Psoas muscle (tissue), 8 donors: ENCODE data around the gene CISD1. TPM values are rescaled to one million over a fixed set of nuclear protein-coding genes. Genes with fewer than 3 reads are reported as not detected.

Source experiments
- ATAC-seq, 4 donors: fragments of 200-7000 bp; cut with Tn5 transposase; one replicate each; pipeline ENCODE4 v1.9.1; 2020; ENCODE audit warnings: moderate library complexity in 3 of 4, mild to moderate bottlenecking in 2 of 4
- DNase-seq, 2 donors: peaks; one replicate each; pipeline ENCODE4 v3.0.0-alpha.2; 2020
- H3K27ac ChIP-seq: fragments of 200-600 bp; one replicate; pipeline ENCODE4 v1.8.0; 2022
- H3K27me3 ChIP-seq, 3 donors: fragments of 200-600 bp in 1 of 3; one replicate each; pipeline versions ENCODE4 v1.6.1 to v1.8.0; 2013 to 2022; ENCODE audit warnings: low read length in 2 of 3, mild to moderate bottlenecking in 2 of 3, moderate library complexity in 1 of 3; ENCODE audit not compliant: insufficient read depth in 3 of 3
- H3K36me3 ChIP-seq, 2 donors: fragments of 200-600 bp in 1 of 2; one replicate each; pipeline versions ENCODE4 v1.6.1 to v1.8.0; 2013 to 2022; ENCODE audit warnings: low read depth in 1 of 2, mild to moderate bottlenecking in 1 of 2, moderate library complexity in 1 of 2; ENCODE audit not compliant: insufficient read depth in 1 of 2
- H3K4me1 ChIP-seq: fragments of 200-600 bp; one replicate; pipeline ENCODE4 v1.8.0; 2022
- H3K4me3 ChIP-seq: fragments of 200-600 bp; one replicate; pipeline ENCODE4 v1.8.0; 2022; ENCODE audit warnings: mild to moderate bottlenecking
- H3K9me3 ChIP-seq: fragments of 200-600 bp; one replicate; pipeline ENCODE4 v1.8.0; 2022
- WGBS, 3 donors: extraction: QIAGEN DNeasy Blood & Tissue Kit; methylation state at CpG; one replicate each; pipeline versions ENCODE4 v1.1.6 to v1.1.7; 2013; 5-methylcytosine and 5-hydroxymethylcytosine counted together
- intact Hi-C, 2 donors: fragments of 100-400 bp; cut with DNase I; formaldehyde crosslinking; loops; one replicate each; pipeline versions ENCODE4 v1.11.0 to v1.14.2; 2022
- polyA plus RNA-seq, 3 donors: library from polyadenylated mRNA; stranded (reverse); fragments of 200-250 nt; gene quantifications; one replicate each; pipeline ENCODE4 v1.2.3, GENCODE V29; 2013
- total RNA-seq, 4 donors: library from RNA; stranded (reverse); fragmentation: NEBNext Ultra II Directional in 2 of 4; extraction: Animal tissue kit (Norgen Biotek cat#: 25700) in 2 of 4; gene quantifications; one replicate each; pipeline versions ENCODE4 v1.2.1 to v1.2.4, GENCODE V29; 2021 to 2023
- TF ChIP-seq, protein P1 (sequence below): fragments of 200-600 bp; IDR thresholded peaks from one replicate; pipeline ENCODE4 v1.8.0; 2022; ENCODE audit warnings: antibody characterized with exemption
- donor health status: healthy with polysubstance abuse.
- donor health status: DM: no; HTN: no; CAD: no; lungs with moderate emphysema.
- donor health status: Bipolar disorder and iron deficiency.
- donor health status: healthy.
- donor health status: DM: yes; HTN: yes; CAD: no.
- donor health status: DM: no; HTN: no; CAD: no.
- donor health status: DM: no; HTN: no; CAD: no.
- donor health status: DM: yes; HTN: yes; CAD: no.

The CISD1 gene
- total and polyA plus RNA-seq, 7 donors: 64.5 to 134 (median 95.3) TPM

DNA sequence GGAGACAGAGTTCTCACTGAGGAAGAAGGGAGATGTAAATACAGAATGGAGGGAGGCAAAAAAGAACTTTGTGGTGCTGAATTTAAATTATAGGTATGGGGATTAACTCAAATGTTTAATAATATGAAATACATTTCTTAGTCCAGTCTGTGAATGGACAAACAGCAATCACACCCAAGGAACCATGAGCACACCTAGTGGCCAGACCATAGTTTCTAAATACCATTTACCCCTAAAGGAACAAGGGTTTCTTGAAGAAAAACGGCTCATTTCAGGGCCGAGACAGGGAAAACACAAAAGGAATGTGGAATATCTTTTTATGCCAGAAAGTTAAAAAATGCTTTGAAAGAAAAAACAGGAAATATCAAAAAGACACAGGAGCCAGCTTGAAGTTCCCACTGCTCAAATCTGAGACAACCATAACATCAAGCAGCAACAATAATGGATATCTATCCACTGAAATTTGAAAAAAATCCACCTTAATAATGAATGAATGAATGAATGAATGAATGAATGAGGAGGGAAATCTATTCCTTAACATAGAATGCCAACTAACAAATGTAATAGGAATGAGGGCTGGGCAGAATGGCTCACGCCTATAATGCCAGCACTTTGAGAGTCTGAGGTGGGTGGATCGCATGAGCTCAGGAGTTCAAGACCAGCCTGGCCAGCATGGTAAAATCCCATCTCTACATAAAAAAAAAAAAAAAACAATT, 9.8 kb upstream of the CISD1 start:
- 89 to 97% (median 94%) methylated on average over 4 of the region's 4 CpGs for WGBS, 3 donors
- no peaks in the 10 kb centered on the region for H3K9me3 ChIP-seq
- H3K27me3 ChIP-seq: no peaks in the 10 kb centered on the region
- intact Hi-C loops: no loop called here
- no peaks in the 10 kb centered on the region for H3K36me3 ChIP-seq
- ATAC-seq (no peak), DNase-seq (no peak)
- no peak overlapping the region for H3K4me3 ChIP-seq
- no peak overlapping the region for H3K27ac ChIP-seq
- TF ChIP-seq, protein P1, sequence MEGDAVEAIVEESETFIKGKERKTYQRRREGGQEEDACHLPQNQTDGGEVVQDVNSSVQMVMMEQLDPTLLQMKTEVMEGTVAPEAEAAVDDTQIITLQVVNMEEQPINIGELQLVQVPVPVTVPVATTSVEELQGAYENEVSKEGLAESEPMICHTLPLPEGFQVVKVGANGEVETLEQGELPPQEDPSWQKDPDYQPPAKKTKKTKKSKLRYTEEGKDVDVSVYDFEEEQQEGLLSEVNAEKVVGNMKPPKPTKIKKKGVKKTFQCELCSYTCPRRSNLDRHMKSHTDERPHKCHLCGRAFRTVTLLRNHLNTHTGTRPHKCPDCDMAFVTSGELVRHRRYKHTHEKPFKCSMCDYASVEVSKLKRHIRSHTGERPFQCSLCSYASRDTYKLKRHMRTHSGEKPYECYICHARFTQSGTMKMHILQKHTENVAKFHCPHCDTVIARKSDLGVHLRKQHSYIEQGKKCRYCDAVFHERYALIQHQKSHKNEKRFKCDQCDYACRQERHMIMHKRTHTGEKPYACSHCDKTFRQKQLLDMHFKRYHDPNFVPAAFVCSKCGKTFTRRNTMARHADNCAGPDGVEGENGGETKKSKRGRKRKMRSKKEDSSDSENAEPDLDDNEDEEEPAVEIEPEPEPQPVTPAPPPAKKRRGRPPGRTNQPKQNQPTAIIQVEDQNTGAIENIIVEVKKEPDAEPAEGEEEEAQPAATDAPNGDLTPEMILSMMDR: no peak
- peaks cover 5% of the 10 kb centered on the region for H3K4me1 ChIP-seq

DNA sequence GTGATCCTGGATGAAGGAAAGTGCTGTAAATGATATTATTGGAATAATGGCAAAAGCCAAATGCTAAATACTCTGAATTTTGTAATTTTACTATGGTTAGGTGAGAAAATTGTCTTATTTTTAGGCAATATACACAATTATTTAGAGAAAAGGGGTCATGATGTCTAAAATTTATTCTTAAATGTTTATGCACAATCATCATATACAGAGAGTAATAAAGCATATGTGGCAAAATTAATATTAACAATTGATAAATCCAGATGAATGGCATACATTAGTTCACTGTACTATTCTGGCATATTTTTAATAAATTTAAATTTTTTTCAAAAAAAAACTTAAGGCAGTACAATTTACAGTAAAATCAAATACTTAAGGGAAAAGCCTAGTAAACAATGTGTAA, 8.6 kb upstream of the CISD1 start:
- Histone ChIP-seq H3K4me1 (peaks cover 12% of the 10 kb centered on the region), H3K4me3 (no peak overlapping the region), H3K27ac (no peak overlapping the region), H3K9me3 (no peaks in the 10 kb centered on the region), H3K27me3 (no peaks in the 10 kb centered on the region), H3K36me3 (no peaks in the 10 kb centered on the region)
- DNase-seq (no peak), ATAC-seq (no peak)
- TF ChIP-seq, protein P1: no peak
- intact Hi-C loops: loop anchor here in 1 of 2 donors (5.0 kb wide), 1 partner anchor 38 kb away; no protein-coding TSS in a partner anchor

DNA sequence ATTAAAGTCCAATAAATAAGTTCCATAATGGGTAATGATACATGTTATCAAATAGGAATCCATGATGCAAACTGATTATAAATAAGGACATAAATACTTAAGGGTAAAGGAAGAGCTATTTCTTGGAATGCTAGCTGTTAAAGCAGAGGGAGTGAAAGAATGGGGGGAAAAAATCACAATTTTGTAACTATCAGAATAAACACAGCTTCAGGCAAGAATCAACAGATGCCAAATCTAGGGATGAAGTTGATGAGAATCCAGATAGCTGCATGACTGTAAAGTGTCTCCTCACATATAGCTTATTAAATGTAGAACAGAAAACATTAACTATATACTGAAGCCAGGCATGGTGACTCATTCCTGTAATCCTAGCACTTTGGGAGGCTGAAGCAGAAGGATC, 6.2 kb upstream of the CISD1 start:
- TF ChIP-seq, protein P1: no peak
- Histone ChIP-seq H3K27ac (no peak overlapping the region), H3K4me3 (no peak overlapping the region), H3K27me3 (no peaks in the 10 kb centered on the region), H3K4me1 (peaks cover 16% of the 10 kb centered on the region), H3K36me3 (no peaks in the 10 kb centered on the region), H3K9me3 (no peaks in the 10 kb centered on the region)
- no peak for ATAC-seq
- intact Hi-C loops: loop anchor here in 1 of 2 donors (5.0 kb wide), 1 partner anchor 40 kb away; no protein-coding TSS in a partner anchor
- DNase-seq: no peak

DNA sequence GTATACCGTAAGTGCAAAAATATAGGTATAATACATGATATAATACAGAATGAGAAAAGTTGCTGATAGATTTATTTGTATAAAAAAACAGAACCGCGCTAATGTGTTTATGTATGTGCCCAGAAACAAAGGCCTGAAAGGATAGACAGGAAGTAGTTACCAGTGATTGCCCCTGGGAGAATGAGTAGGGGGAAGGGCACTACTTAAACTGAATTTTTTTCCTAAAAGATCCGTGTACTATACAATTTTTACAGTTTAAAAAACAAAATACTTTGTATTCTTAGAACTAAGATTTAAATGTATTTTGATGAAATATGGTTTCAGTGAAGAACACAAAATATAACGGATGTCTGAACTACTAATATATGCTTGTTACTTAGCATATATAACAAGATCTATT, 4.2 kb upstream of the CISD1 start:
- DNase-seq: no peak
- Histone ChIP-seq H3K4me1 (peaks cover 18% of the 10 kb centered on the region), H3K27ac (peak overlapping the region; percentile 97), H3K36me3 (no peaks in the 10 kb centered on the region), H3K4me3 (peak overlapping the region; percentile 90), H3K27me3 (no peaks in the 10 kb centered on the region), H3K9me3 (no peaks in the 10 kb centered on the region)
- no peak for ATAC-seq
- intact Hi-C loops: loop anchor here in 1 of 2 donors (5.0 kb wide), 1 partner anchor 42 kb away; no protein-coding TSS in a partner anchor
- TF ChIP-seq, protein P1: no peak
- WGBS, 3 donors: 70 to 75% (median 73%) methylated on average over 5 of the region's 5 CpGs

DNA sequence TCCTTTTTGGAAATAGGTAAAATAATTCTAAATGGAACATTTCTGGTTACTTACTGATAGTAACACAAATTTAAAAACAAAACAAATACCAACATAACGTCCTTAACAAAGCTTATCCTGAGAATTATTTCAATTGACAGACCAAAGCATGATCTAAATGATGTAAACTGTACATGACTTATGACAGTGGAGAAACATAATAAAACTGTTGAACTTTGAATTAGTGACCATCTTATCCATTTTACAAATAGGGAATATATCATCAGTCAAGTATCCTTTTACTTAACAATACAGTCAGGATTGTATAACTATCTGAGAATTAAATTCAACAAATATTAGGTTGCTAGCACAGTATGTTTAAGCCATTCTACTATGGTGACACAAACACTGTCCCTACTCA, 3.7 kb upstream of the CISD1 start:
- no peak for DNase-seq
- TF ChIP-seq, protein P1: no peak
- H3K27ac ChIP-seq: peak overlapping the region; percentile 97
- peaks cover 21% of the 10 kb centered on the region for H3K4me1 ChIP-seq
- no peak for ATAC-seq
- H3K27me3 ChIP-seq: no peaks in the 10 kb centered on the region
- H3K4me3 ChIP-seq: peak overlapping the region; percentile 90
- H3K9me3 ChIP-seq: no peaks in the 10 kb centered on the region
- intact Hi-C loops: no loop called here
- WGBS, 3 donors: 37 to 60% (median 39%) methylated on average over 1 of the region's 1 CpG
- H3K36me3 ChIP-seq: no peaks in the 10 kb centered on the region
